ENCODE measurements around the gene PLCB1. TPM values are rescaled to one million over a fixed set of nuclear protein-coding genes. Genes with fewer than 3 reads are reported as not detected.

Gene PLCB1
- total and polyA plus RNA-seq, 2 of the 4 experiments (the other 2 are of a cell fraction) = 5.6 to 16.1 TPM

DNA sequence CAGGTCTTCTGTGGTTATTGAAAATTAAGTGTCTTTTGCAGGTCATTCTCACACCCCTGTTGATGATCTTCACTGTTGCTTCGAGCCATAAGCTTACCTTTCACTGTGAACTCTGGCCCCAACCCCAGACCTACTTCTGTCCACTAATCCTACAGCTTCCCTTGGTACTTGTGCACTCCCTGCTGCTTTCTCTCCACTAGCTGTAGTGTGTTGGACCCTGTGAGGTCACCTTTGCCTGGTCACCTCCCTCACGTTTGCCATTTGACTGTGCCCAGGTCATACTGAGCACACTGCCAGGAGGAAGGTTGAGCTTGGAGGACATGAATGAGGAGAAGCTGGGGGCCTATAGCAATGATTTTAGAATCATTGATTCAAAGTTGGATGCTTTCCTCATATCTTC is 94.0 kb downstream of the PLCB1 start:
- H3K9ac ChIP-seq (ENCODE audit: low read depth, low read length) = no peak overlapping the region
- peaks cover 5% of the 10 kb centered on the region for H3K4me1 ChIP-seq (ENCODE audit: control insufficient read depth, insufficient read depth, low read length)
- TF ChIP-seq, protein P1, sequence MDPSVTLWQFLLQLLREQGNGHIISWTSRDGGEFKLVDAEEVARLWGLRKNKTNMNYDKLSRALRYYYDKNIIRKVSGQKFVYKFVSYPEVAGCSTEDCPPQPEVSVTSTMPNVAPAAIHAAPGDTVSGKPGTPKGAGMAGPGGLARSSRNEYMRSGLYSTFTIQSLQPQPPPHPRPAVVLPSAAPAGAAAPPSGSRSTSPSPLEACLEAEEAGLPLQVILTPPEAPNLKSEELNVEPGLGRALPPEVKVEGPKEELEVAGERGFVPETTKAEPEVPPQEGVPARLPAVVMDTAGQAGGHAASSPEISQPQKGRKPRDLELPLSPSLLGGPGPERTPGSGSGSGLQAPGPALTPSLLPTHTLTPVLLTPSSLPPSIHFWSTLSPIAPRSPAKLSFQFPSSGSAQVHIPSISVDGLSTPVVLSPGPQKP (IDR thresholded peaks at IDR 0.05; ENCODE audit: borderline replicate concordance, low read depth, low read length) = no peak
- TF ChIP-seq SMC3 (IDR thresholded peaks at IDR 0.05; ENCODE audit: low read depth, low read length) (no peak), MAFK (IDR thresholded peaks at IDR 0.05; ENCODE audit: low read depth, low read length) (no peak), POLR2A (IDR thresholded peaks at IDR 0.05; ENCODE audit: low read depth, low read length) (no peak), NFE2L2 (IDR thresholded peaks at IDR 0.05; ENCODE audit: low read depth, low read length) (no peak)
- TF ChIP-seq, protein P2, sequence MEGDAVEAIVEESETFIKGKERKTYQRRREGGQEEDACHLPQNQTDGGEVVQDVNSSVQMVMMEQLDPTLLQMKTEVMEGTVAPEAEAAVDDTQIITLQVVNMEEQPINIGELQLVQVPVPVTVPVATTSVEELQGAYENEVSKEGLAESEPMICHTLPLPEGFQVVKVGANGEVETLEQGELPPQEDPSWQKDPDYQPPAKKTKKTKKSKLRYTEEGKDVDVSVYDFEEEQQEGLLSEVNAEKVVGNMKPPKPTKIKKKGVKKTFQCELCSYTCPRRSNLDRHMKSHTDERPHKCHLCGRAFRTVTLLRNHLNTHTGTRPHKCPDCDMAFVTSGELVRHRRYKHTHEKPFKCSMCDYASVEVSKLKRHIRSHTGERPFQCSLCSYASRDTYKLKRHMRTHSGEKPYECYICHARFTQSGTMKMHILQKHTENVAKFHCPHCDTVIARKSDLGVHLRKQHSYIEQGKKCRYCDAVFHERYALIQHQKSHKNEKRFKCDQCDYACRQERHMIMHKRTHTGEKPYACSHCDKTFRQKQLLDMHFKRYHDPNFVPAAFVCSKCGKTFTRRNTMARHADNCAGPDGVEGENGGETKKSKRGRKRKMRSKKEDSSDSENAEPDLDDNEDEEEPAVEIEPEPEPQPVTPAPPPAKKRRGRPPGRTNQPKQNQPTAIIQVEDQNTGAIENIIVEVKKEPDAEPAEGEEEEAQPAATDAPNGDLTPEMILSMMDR (conservative IDR thresholded peaks at IDR 0.05; ENCODE audit: low read depth, low read length) = no peak
- no peak overlapping the region for H3K27ac ChIP-seq (ENCODE audit: insufficient read depth, low read length)
- H4K91ac ChIP-seq (ENCODE audit: insufficient read depth, low read depth, low read length) = peak overlapping the region; percentile 70; the same call in 1 of the 2 replicates
- peak overlapping the region; percentile 66; the same call in 1 of the 2 replicates for H3K23ac ChIP-seq (ENCODE audit: low read depth, low read length)
- dilution Hi-C loops (cut with HindIII; ENCODE audit: low sequenced_read_pairs, unreplicated experiment) (no loop called here), intact Hi-C loops (cut with micrococcal nuclease) (no loop called here), in situ Hi-C loops (cut with MboI; ENCODE audit: low sequenced_read_pairs) (no loop called here)
- peak overlapping the region; percentile 7 for H2AK9ac ChIP-seq (replicated peaks; ENCODE audit: low read depth, low read length, poor library complexity)
- DNase-seq = no peak
- WGBS, 2 experiments (ENCODE audit: extremely low coverage in 2 of 2, insufficient read length in 1 of 2) = no CpG with 5 or more reads among the region's 2 CpGs
- POLR2A ChIA-PET (ENCODE audit: unreplicated experiment) = interaction anchor here (0.5 kb wide), 1 partner anchor 25 kb away, joined by 3 read pairs; no protein-coding TSS in a partner anchor
- no peak overlapping the region; the same call in 1 of the 2 replicates for H4K5ac ChIP-seq (ENCODE audit: low read depth, low read length)
- H2BK15ac ChIP-seq (ENCODE audit: low read depth, low read length) = peak overlapping the region; percentile 96; the same call in 2 of the 3 replicates
- H2AFZ ChIP-seq (replicated peaks; ENCODE audit: low read length, poor library complexity) = no peak overlapping the region
- H3K4ac ChIP-seq (ENCODE audit: low read depth, low read length) = peak overlapping the region; percentile 83
- peaks cover 10 to 28% of the 10 kb centered on the region in 2 experiments for H3K79me1 ChIP-seq (ENCODE audit: low read depth in 1 of 2, low read length in 2 of 2)
- 0 out of 2 replicates have a peak overlapping the region, but pooled peaks have one; percentile 3 for H3K18ac ChIP-seq (ENCODE audit: low read depth, low read length)
- CTCF ChIA-PET = interaction anchor here (0.6 kb wide), 1 partner anchor 91 kb away, joined by 3 read pairs; no protein-coding TSS in a partner anchor
- peak overlapping the region; percentile 84 for H2BK120ac ChIP-seq (ENCODE audit: low read depth, low read length)
- ATAC-seq (ENCODE audit: low read depth) = no peak
- no peak overlapping the region for H2BK5ac ChIP-seq (ENCODE audit: low read depth, low read length, poor library complexity, severe bottlenecking)
- peak overlapping the region; percentile 82; the same call in 1 of the 2 replicates for H2AK5ac ChIP-seq (ENCODE audit: low read depth, low read length)
- H3K4me2 ChIP-seq (ENCODE audit: low read depth, low read length) = no peak overlapping the region
- H3K9me3 ChIP-seq (ENCODE audit: control insufficient read depth, insufficient read depth, low read length) = no peaks in the 10 kb centered on the region
- H3K36me3 ChIP-seq (ENCODE audit: control insufficient read depth, insufficient read depth, low read length) = no peaks in the 10 kb centered on the region
- no peaks in the 10 kb centered on the region for H3K27me3 ChIP-seq (ENCODE audit: control insufficient read depth, insufficient read depth, low read length)
- H3K14ac ChIP-seq (replicated peaks; ENCODE audit: low read depth, low read length) = peak overlapping the region; percentile 68
- H2BK20ac ChIP-seq (ENCODE audit: low read depth, low read length) = peak overlapping the region; percentile 79; the same call in 1 of the 2 replicates
- H3K4me3 ChIP-seq (ENCODE audit: insufficient read depth, low read depth, low read length) = no peak overlapping the region
- H4K20me1 ChIP-seq (ENCODE audit: insufficient read depth, low read length) = no peaks in the 10 kb centered on the region
- peaks cover 8% of the 10 kb centered on the region for H3K9me1 ChIP-seq (ENCODE audit: insufficient read depth, low read length)
- H3K56ac ChIP-seq (ENCODE audit: extremely low read depth, insufficient read depth, low read length) = 0 out of 2 replicates have a peak overlapping the region, but pooled peaks have one; percentile 30
- peak overlapping the region in 1 of 2 experiments; percentile 61; a peak in 2 of 4 replicates for H4K8ac ChIP-seq (ENCODE audit: low read depth in 2 of 2, low read length in 2 of 2)
- BruUV-seq (replicated peaks) = no TSS peak
